NB4 (cell line): ENCODE results near the gene CD48.

ENCODE experiments used
- MYC ChIP-seq: IDR thresholded peaks from 2 replicates; pipeline ENCODE4 v1.6.1; 2011; ENCODE audit warnings: low read depth, low read length
- POLR2A ChIP-seq: IDR thresholded peaks from 2 replicates; pipeline ENCODE4 v1.6.1; 2011; ENCODE audit warnings: mild to moderate bottlenecking; ENCODE audit not compliant: insufficient read length; ENCODE audit errors: extremely low read depth
- TF ChIP-seq, protein P1 (sequence below): IDR thresholded peaks from one replicate; pipeline ENCODE4 v1.5.1; 2012; ENCODE audit warnings: low read depth, low read length
- TF ChIP-seq, protein P2 (sequence below): IDR thresholded peaks from 2 replicates; pipeline ENCODE4 v1.6.1; 2011; ENCODE audit warnings: low read depth, low read length

DNA sequence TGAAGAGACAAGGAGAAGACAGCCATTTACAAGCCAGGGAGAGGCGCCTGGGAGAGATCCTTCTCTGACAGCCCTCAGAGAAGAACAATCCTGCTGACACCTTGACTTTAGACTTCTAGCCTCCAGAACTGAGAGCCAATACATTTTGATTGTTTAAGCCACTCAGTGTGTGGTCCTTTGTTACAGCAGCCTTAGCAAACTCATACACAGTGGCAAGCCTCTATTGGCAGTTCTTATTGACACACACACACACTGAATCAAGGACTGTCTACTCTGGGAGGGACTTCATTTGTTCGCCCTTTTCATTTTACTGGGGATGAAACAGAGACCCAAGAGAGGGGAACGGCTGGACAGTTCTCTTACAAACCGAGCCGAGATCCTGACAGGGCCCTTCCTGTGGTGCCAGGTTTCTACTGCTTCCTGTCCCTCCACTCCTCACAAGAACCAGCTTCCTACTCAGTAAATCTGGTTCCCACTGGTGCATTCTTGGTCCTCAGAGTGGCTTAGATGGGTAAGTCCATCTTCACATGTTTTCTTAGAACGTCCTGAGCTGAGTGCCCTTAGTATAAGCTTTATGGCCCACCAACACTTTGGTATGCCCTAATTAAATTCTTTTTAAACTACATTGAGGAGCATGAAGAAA lies 79.5 kb downstream of the CD48 start:
- TF ChIP-seq, protein P1, sequence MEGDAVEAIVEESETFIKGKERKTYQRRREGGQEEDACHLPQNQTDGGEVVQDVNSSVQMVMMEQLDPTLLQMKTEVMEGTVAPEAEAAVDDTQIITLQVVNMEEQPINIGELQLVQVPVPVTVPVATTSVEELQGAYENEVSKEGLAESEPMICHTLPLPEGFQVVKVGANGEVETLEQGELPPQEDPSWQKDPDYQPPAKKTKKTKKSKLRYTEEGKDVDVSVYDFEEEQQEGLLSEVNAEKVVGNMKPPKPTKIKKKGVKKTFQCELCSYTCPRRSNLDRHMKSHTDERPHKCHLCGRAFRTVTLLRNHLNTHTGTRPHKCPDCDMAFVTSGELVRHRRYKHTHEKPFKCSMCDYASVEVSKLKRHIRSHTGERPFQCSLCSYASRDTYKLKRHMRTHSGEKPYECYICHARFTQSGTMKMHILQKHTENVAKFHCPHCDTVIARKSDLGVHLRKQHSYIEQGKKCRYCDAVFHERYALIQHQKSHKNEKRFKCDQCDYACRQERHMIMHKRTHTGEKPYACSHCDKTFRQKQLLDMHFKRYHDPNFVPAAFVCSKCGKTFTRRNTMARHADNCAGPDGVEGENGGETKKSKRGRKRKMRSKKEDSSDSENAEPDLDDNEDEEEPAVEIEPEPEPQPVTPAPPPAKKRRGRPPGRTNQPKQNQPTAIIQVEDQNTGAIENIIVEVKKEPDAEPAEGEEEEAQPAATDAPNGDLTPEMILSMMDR = no peak
- TF ChIP-seq, protein P2, sequence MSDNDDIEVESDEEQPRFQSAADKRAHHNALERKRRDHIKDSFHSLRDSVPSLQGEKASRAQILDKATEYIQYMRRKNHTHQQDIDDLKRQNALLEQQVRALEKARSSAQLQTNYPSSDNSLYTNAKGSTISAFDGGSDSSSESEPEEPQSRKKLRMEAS = no peak
- TF ChIP-seq MYC = no peak
- TF ChIP-seq POLR2A = no peak
